Activated gamma-delta T cell treated with anti-CD3 and anti-CD28 coated beads, Interleukin-2, amount 50 U/mL, for 16 hours (primary cell): ENCODE data around the gene CDK11A.
A peak's percentile ranks its signal among the peaks of the same experiment; 100 is the strongest.

Experiments
- DNase-seq: peaks from one replicate; pipeline ENCODE4 v3.0.0-alpha.2; 2020; ENCODE audit warnings: low read depth

Gene CDK11A

DNA sequence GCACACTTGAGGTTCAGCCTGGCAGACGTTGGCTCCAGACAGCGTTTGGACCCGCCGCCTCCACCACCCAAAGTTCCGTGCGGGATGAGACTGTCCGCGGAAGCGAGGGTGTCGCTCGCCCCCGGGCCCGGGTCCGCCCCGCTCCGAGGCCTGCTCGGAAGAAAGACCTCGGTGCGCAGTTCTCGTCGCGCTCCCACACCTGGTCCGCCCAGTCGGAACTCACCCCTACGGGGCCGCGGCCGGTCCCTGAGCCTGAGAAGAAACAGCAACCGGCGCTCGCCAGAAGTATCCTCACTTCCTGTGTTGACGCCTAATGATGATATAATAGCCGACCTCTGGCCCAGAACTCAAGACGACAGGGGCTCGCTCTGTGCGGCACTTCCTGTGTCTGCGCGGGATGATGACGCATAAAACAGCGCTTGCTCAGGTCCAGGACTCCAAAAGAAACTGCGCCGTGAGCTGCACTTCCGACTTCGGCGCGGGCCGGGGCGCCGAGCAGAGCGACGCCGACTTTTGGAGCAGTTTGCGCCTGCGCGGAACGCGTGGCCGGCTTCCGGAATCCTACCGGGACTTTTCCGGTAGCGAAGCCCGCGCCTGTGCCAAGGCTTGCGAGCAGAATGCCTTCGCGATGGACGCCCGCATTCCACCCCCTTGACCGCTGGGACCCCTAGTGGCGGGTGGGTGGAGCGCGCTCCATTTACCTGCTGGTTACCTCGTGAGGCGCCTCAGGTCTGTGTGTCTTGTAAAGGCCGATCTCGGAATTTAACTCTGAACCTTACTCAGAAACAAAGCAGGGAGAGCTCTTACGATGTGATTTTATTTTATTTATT lies at the start of gene CDK11A:
Gene CDK11A, minus strand, starts transcription at position 323 of the 830 bp plus-strand sequence. CDS start 1,539 bp downstream, outside the sequence.
- DNase-seq: peak; percentile 98

GRCh38 chr1:1773874-1774273 lies 49.7 kb upstream of the CDK11A start:
- DNase-seq: no peak

GRCh38 chr1:1771096-1771495 lies 46.9 kb upstream of the CDK11A start:
- DNase-seq: no peak

- DNase-seq: no peak
Measured at GRCh38 chr1:1770102-1770501, 45.9 kb upstream of the CDK11A start.

DNA sequence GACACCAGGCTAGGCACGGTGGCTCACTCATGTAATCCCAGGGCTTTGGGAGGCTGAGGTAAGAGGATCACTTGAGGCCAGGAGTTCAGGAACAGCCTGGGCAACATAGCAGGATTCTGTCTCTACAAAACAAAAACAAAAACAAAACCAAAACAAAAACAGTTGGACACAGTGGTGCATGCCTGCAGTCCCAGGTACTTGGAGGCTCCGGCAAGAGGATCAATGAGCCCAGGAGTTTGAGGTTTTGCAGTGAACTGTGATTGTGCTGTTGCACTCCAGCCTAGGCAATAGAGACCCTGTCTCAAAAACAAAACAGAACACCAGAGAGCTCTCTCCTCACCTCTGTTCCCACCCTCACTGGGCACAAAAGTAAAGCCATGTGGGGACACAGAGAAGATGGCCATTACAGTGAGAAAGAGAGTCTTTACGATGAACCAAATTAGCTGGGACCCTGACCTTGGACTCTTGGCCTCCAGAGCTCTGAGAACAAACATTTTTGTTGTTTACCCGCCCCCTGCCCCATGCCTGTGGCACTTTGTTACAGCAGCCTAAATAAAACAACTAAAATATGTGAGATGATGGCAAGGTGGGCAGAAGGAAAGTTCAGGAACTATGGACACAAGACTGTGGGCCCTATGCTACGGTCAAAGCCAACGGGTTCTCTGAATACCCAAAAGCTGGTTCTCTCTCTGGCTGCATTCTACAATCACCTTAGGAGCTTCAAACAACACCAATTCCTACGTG lies 44.3 kb upstream of the CDK11A start:
- no peak for DNase-seq

DNA sequence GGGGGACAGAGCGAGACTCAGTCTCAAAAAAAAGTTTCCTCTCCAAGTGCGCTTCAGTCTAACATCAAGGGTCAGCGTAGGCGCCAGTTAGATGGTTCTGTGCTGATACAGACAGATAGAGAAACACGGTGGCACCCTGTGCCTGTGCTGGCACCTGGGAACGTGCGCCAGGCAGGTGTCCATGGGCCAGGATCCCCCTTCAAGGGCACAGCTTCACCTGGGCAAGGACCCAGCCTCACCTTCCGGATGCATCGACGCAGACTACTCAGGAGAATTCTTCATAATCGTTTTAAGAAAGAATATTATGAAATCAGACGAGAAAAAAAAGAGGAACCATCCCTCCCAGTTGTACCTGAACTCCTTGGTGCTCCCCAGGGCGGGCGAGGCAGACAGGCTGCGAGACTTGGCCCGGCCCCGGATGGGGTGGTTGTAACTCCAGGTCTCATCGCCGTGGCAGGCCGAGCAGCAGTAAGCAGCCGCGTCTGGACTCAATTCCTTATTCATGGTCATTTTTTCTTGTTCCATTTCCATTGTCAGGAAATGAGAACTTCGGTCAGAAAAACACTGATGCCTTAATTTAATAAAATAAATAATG lies 40.8 kb upstream of the CDK11A start:
- no peak for DNase-seq

DNA sequence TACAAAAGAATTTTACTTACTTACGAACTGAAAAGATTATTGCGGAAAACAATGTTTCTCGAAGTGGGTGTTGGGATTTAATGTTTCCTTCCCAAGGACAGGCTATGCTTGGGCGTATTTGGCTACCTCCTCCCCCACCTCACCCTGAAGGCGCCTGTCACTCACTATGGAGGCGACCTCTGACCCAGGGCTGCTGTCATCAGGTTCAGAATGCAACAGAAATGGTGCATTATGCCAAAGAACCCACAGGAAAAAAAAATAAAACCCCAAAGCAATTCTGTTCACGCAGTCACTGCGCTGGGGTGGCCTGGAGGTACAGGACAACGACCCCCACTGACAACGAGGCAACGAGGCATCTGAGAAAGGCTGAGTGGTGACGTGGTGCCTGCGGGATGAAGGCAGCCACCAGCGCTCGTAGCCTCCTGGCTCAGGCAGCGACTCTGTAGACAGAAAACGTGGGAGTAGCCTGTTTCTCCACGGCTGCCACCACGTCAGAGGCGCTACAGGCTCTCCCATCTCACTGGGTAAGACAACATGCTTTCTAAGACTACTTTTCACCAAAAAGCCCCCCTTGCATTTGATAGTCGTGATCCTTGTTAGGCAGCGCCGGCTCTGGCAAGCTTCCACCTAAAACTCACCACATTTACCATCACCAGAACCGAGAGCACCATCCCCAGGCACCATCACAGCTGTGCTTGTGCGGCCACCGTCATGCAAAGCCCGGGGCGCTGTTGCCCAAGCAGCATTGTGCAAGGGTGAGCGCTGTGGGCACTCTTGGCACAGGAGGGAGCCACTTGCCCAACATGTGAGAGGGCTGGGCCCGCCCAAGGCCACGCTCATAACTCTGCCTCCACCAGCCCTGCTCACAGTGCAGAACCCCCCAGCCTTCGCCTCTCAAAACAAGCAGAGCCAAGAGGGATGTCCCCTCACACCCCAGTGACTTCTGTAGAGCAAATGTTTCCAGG lies 39.8 kb upstream of the CDK11A start:
- DNase-seq: no peak

DNA sequence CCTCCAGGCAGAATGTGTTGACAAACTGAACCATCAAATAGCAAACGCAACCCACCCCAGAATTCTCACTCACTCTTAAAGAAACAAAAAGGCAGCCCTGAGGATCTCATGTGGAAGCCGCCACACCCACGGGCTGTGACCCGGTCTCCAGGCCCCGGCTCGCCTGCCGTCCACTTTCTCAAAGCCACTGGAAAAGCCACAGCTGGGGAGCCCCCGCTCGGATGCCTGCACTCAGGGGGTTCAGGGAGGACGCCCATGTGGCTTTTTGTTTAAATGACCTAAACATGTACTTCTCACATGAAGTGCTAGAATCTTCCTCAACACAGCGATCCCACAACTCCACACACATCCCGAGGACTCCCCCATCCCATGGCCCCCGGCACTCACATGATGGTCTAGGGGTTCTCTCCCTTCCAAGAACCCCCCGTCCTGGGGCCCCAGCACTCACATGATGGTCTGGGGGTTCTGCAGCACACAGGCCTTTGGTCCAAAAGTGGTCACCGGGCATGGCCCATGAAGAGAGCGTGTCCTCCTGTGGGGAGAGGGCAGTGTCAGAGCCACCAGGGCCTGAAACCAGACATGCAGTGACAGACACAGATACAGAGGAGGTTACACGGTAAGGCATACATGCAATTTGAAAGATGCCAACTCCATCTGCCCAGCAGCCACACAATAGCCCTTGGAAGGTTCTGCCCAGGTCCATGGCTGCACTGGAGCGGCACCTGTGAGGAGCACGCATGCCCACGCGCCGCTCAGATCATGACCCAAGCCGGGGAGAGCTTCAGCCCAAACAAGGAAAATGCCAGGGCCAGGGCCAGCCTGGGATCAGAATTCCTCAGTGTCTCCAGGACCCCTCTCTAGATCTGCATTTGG lies 37.6 kb upstream of the CDK11A start:
- no peak for DNase-seq

GRCh38 chr1:1760715-1761114 lies 36.6 kb upstream of the CDK11A start:
- no peak for DNase-seq

- DNase-seq: no peak
Measured at GRCh38 chr1:1760345-1760650, 36.1 kb upstream of the CDK11A start.

DNA sequence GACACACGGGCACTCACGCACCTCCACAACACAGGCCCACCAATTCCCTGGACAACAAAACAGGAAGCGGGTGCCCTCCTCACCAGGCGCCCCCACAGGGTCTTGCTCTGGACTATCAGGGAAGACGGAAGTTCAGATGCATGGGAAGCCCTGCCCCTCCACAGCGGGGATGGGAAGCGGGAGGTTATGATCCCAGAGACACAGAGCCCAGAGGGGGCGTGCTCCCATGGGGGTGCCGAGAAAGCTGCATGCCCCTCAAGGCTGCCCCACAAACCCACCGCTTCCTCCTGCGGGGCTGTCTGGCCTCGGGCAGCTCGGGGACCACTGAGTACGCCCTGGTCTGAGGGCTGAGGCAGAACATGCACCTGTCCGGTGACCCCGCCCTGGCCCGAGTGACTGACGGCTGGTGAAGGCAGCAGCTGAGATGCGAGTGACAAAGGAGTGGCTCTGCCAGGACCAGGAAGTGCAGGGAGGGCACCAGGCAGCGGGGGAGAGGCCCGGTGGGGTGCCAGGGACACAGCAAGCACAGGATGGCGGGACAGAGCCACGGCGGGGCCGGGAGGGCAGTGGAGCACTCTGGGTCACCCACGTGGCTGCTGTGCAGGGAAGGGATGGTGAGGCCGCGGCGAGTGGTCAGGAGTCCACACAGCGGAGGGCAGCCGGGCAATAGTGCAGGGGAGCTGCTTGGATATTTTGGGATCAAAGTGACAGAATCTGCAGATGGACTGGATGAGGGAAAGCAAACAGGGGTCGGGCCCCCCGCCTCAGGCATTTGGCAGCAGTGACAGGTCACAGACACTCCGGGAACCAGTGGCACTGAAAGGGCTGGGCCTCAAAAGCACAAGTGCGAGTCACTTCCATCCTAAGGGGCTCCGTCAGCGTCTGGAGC lies 35.5 kb upstream of the CDK11A start:
- no peak for DNase-seq

DNA sequence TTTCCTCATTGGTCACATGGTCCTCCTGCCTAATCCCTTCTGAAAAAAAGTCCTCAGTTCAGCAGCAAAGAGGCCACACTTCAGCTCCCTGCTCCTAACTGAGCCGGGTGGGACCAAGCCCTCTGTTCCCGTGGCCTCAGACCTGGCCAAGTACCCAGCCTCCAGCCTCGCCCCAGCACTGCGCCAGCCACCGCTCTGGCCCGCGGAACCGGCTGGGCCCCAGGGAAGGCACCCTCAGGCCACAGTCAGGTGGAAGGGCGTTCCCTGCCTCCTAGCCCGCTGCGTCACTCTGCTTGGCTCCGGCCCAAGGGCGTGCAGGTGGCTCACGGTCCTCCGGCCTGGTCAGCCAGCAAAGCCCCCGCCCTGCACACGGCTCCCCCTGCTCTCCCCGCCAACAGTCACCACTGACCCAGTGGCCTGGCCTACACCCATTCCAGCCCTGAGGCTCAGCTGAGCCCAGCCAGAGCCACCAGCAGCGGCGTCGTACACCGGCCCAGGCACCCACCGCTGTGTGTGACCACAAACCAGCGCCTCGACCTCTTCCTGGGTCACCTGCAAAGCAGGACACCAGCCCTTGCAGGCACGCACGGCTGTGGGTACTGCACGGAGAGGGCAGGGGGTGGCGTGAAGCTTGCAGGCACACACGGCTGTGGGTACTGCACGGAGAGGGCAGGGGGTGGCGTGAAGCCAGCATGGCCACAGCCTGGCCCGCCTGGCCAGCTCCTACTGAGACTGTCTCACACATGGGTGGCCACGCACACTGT lies 34.7 kb upstream of the CDK11A start:
- no peak for DNase-seq

GRCh38 chr1:1758059-1758621 lies 34.0 kb upstream of the CDK11A start:
- DNase-seq: no peak

DNA sequence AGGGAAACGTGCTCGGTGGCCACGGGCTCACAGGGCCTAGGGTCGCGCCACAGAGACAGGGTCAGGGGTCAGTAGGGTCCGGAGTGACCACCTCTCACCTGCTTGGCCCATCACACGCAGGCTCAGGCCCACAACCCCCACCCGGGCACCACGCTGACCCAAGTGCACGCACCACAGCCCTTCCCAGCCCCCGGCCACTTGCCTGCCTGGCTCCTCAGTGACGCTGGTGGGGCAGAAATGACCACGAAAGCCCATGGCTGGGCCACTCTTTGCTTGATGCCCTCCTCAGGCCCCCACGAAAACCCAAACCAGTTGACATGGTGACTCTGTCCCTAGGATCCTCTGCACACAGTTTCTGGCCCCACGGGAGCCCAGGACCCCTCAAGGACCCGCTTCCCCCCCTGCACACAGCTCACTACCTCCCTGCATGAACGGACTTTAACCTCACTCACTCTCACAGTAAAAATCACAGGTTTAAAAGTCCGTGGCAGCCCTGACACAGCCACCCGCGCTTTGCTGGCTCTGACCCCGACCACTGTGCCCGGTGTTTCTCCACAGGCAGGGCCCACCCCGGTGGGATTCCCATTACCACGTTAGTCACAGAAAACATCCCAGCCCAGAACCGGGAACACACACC lies 33.4 kb upstream of the CDK11A start:
- DNase-seq: no peak

GRCh38 chr1:1756661-1757421 lies 32.7 kb upstream of the CDK11A start:
- no peak for DNase-seq

DNA sequence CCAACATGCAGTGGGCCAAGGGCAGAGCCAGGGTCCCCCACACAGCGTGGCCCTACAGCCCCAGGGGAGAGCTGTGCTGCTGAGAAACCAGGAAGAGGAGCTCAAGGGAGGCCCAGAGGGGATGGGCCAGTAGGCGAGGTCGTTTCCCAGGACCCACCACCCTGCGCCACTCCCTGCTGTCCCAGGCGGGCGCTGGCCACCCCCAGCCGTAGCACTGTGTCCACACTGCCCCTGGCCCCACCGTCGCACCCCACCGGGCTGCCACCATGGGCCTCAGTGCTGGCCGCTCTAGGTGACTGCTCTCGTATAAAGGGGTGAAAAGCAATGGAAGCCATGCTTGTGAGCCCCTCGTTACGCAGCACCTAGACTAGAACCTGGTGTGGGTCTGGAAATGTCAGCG lies 31.7 kb upstream of the CDK11A start:
- no peak for DNase-seq

DNA sequence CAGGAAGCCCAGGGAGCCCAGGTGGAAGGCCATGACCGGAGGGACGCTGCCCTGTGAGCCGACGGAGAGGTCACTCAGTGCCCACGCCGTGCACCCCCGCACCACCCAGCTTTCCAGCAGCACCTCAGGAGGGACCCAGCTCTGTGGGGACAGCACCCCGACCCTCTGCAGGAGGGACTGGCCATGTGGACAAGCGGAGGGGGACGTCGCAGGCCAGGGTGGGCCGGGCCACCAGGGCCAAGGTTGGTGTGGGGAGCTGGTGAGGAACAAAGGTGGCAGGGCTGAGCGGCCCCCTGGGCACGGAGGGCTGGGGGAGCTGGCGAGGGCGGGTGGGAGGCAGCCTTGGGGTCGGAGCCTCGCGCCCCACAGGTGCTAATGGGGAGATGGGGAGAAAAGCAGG lies 31.3 kb upstream of the CDK11A start:
- no peak for DNase-seq
